Measurements from ENCODE around the gene HERC3.

DNA sequence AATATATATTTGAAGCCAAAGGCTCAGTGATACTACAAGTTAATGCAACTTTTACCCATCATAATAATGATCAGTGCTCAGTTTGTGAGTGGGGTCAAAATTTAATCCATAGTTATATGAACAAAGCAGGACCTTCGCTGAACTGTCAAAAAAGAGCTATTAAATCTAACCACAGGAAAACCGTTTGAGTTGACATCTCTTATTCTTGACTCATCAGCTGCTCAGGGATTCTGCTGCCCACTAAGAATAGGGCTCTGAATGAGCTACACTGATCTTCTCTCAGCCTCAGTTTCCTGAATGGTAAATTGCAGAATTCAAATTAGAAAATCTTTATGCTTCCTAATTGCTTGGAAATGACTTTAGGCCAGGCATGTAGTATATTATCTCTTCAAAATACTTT is 150.3 kb downstream of the HERC3 start:
- TF ChIP-seq CTCF (IDR thresholded peaks at IDR 0.05; ENCODE audit: low read depth, low read length, missing input control) (no peak), REST (IDR thresholded peaks at IDR 0.05) (no peak), FOXA2 (IDR thresholded peaks at IDR 0.05) (no peak)

Data from liver (tissue), 2 donors.